ENCODE data around the gene KIRREL3.

DNA sequence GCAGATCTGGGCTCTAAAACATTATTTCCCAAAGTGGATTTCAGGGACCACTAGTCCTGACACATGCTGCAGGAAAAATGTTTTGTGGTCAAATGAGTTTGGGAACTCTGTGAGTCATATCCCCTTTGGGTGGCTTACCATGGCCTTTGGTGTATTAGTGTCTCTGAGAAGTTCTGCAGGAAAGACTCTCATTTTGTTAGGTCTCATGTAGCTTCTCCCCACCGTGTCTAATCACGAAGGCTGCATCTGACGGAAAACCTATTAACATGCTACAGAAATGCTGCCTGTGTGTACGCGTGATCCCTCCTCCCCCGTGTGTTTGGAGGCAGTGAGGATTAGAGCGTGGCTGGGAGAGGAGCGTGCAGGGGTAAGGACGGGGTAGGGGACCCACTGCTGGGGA, 453.4 kb downstream of the KIRREL3 start:
- TF ChIP-seq, protein P1, sequence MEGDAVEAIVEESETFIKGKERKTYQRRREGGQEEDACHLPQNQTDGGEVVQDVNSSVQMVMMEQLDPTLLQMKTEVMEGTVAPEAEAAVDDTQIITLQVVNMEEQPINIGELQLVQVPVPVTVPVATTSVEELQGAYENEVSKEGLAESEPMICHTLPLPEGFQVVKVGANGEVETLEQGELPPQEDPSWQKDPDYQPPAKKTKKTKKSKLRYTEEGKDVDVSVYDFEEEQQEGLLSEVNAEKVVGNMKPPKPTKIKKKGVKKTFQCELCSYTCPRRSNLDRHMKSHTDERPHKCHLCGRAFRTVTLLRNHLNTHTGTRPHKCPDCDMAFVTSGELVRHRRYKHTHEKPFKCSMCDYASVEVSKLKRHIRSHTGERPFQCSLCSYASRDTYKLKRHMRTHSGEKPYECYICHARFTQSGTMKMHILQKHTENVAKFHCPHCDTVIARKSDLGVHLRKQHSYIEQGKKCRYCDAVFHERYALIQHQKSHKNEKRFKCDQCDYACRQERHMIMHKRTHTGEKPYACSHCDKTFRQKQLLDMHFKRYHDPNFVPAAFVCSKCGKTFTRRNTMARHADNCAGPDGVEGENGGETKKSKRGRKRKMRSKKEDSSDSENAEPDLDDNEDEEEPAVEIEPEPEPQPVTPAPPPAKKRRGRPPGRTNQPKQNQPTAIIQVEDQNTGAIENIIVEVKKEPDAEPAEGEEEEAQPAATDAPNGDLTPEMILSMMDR (IDR thresholded peaks at IDR 0.05; ENCODE audit: extremely low read depth in 1 of 2, insufficient read depth in 1 of 2, low read depth in 1 of 2, low read length in 2 of 2): no peak
- TF ChIP-seq EZH2 (IDR thresholded peaks at IDR 0.05; ENCODE audit: borderline replicate concordance, low read depth, low read length, severe bottlenecking) (no peak), MYC (IDR thresholded peaks at IDR 0.05; ENCODE audit: low read depth, low read length) (no peak), POLR2AphosphoS5 (IDR thresholded peaks at IDR 0.05; ENCODE audit: insufficient read depth, low read depth, low read length) (no peak), JUN (IDR thresholded peaks at IDR 0.05; ENCODE audit: borderline replicate concordance, insufficient read depth, insufficient read length, low read depth) (no peak), POLR2A (IDR thresholded peaks at IDR 0.05; ENCODE audit: low read depth, low read length) (no peak), GATA2 (IDR thresholded peaks at IDR 0.05; ENCODE audit: insufficient read depth, insufficient read length, low read depth, low read length) (no peak), FOS (IDR thresholded peaks at IDR 0.05; ENCODE audit: borderline replicate concordance, insufficient read depth, low read length) (no peak)
- TF ChIP-seq, protein P2, sequence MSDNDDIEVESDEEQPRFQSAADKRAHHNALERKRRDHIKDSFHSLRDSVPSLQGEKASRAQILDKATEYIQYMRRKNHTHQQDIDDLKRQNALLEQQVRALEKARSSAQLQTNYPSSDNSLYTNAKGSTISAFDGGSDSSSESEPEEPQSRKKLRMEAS (IDR thresholded peaks at IDR 0.05; ENCODE audit: insufficient read depth, insufficient read length): no peak

Data from endothelial cell of umbilical vein (primary cell).